Liver (tissue), 9 donors: ENCODE results near the gene GPR52. TPM values are rescaled to one million over a fixed set of nuclear protein-coding genes. Genes with fewer than 3 reads are reported as not detected.

Experiments used
- DNase-seq: peaks from one replicate; pipeline ENCODE4 v3.0.0-alpha.2; 2017; ENCODE audit warnings: low spot score
- H3K27ac ChIP-seq, 2 donors: one replicate each; pipeline ENCODE4 v1.7.0; 2013; ENCODE audit warnings: inconsistent platforms in 2 of 2, low read length in 2 of 2, control low read depth in 1 of 2, low read depth in 1 of 2, mild to moderate bottlenecking in 1 of 2
- H3K27me3 ChIP-seq, 4 donors: one replicate each; pipeline versions ENCODE4 v1.6.1 to v1.7.0; 2013; ENCODE audit warnings: low read length in 3 of 4, inconsistent platforms in 1 of 4, mild to moderate bottlenecking in 1 of 4, moderate library complexity in 1 of 4; ENCODE audit not compliant: control insufficient read depth in 4 of 4, insufficient read depth in 4 of 4
- H3K36me3 ChIP-seq, 4 donors: one replicate each; pipeline versions ENCODE4 v1.6.1 to v1.7.0; 2013; ENCODE audit warnings: low read length in 3 of 4, mild to moderate bottlenecking in 3 of 4, low read depth in 1 of 4, moderate library complexity in 1 of 4; ENCODE audit not compliant: control insufficient read depth in 4 of 4, insufficient read depth in 3 of 4
- H3K4me1 ChIP-seq, 4 donors: one replicate each; pipeline versions ENCODE4 v1.6.1 to v1.7.0; 2013; ENCODE audit warnings: low read length in 3 of 4, mild to moderate bottlenecking in 3 of 4, moderate library complexity in 1 of 4; ENCODE audit not compliant: control insufficient read depth in 4 of 4, insufficient read depth in 4 of 4
- H3K4me3 ChIP-seq, 3 donors: one replicate each; pipeline versions ENCODE4 v1.6.1 to v1.7.0; 2013; ENCODE audit warnings: low read length in 3 of 3, control low read depth in 1 of 3, low read depth in 1 of 3, mild to moderate bottlenecking in 1 of 3
- H3K9ac ChIP-seq, 2 donors: one replicate each; pipeline ENCODE4 v1.7.0; 2013; ENCODE audit warnings: low read length in 2 of 2, mild to moderate bottlenecking in 2 of 2, moderate library complexity in 2 of 2, control low read depth in 1 of 2, low read depth in 1 of 2
- H3K9me3 ChIP-seq, 4 donors: one replicate each; pipeline versions ENCODE4 v1.6.1 to v1.7.0; 2013; ENCODE audit warnings: low read length in 3 of 4; ENCODE audit not compliant: control insufficient read depth in 4 of 4
- EGR1 ChIP-seq, 2 donors: IDR thresholded peaks; 2 replicates each; pipeline ENCODE4 v1.6.1; 2016 to 2018; ENCODE audit warnings: antibody characterized with exemption in 2 of 2, low read depth in 2 of 2
- FOXA1 ChIP-seq: IDR thresholded peaks from 2 replicates; pipeline ENCODE4 v1.6.1; 2016; ENCODE audit warnings: antibody characterized with exemption
- FOXA2 ChIP-seq: IDR thresholded peaks from 2 replicates; pipeline ENCODE4 v1.6.1; 2016; ENCODE audit warnings: antibody characterized with exemption
- HNF4G ChIP-seq: IDR thresholded peaks from 2 replicates; pipeline ENCODE4 v1.6.1; 2016; ENCODE audit warnings: antibody characterized with exemption
- JUND ChIP-seq, 2 donors: IDR thresholded peaks; 2 replicates each; pipeline ENCODE4 v1.6.1; 2016; ENCODE audit warnings: antibody characterized with exemption in 2 of 2
- NR2F2 ChIP-seq: IDR thresholded peaks from 2 replicates; pipeline ENCODE4 v1.6.1; 2016; ENCODE audit warnings: antibody characterized with exemption
- RAD21 ChIP-seq, 2 donors: IDR thresholded peaks; 2 replicates each; pipeline ENCODE4 v1.6.1; 2016; ENCODE audit warnings: antibody characterized with exemption in 2 of 2, mild to moderate bottlenecking in 2 of 2
- RXRA ChIP-seq, 2 donors: IDR thresholded peaks; 2 replicates each; pipeline ENCODE4 v1.6.1; 2017 to 2018; ENCODE audit warnings: antibody characterized with exemption in 2 of 2, mild to moderate bottlenecking in 1 of 2
- SP1 ChIP-seq: IDR thresholded peaks from 2 replicates; pipeline ENCODE4 v1.6.1; 2018; ENCODE audit warnings: antibody characterized with exemption, mild to moderate bottlenecking
- TAF1 ChIP-seq: conservative IDR thresholded peaks from 2 replicates; pipeline ENCODE4 v1.6.1; 2016; ENCODE audit warnings: antibody characterized with exemption, mild to moderate bottlenecking
- YY1 ChIP-seq: IDR thresholded peaks from 2 replicates; pipeline ENCODE4 v1.6.1; 2016; ENCODE audit warnings: antibody characterized with exemption, mild to moderate bottlenecking
- WGBS: extraction: QIAGEN DNeasy Blood & Tissue Kit; methylation state at CpG from one replicate; pipeline ENCODE4 v1.1.7; 2013; 5-methylcytosine and 5-hydroxymethylcytosine counted together
- polyA plus RNA-seq, 2 donors: library from polyadenylated mRNA; stranded (reverse) in 1 of 2; unstranded in 1 of 2; fragments of 200-250 nt in 1 of 2; fragments of >200 nt in 1 of 2; fragmentation: Nextera tagmentation in 1 of 2; extraction: Ambion mirVana in 1 of 2; gene quantifications; one replicate each; pipeline versions ENCODE4 v1.2.1 to v1.2.3, GENCODE V29; 2013 to 2015
- total RNA-seq, 2 donors: library from RNA; depleted of rRNA; stranded (reverse); fragments of >200 nt; gene quantifications; one replicate each; pipeline ENCODE4 v1.2.3, GENCODE V29; 2014
- TF ChIP-seq, protein P1 (sequence below): IDR thresholded peaks from 2 replicates; pipeline ENCODE4 v1.6.1; 2016; ENCODE audit warnings: antibody characterized with exemption
- TF ChIP-seq, protein P2 (sequence below): IDR thresholded peaks from 2 replicates; pipeline ENCODE4 v1.6.1; 2016; ENCODE audit warnings: antibody characterized with exemption, mild to moderate bottlenecking
- TF ChIP-seq, protein P3 (sequence below): IDR thresholded peaks from 2 replicates; pipeline ENCODE4 v1.6.1; 2016; ENCODE audit warnings: antibody characterized with exemption
- TF ChIP-seq, protein P4 (sequence below): fragments of 150-350 bp; IDR thresholded peaks from 2 replicates; pipeline ENCODE4 v1.5.1; 2017; ENCODE audit warnings: improper control_type of control experiment, low read depth, low read length; ENCODE audit not compliant: missing input control
- TF ChIP-seq, protein P5 (sequence below): IDR thresholded peaks from 2 replicates; pipeline ENCODE4 v1.6.1; 2016; ENCODE audit warnings: antibody characterized with exemption
- donor health status: healthy.
- donor health status: healthy.
- donor health status: healthy.
- donor health status: healthy.
- donor health status: healthy.

The GPR52 gene
- total and polyA plus RNA-seq, 4 donors, result 1.3 to 4.8 TPM; not detected in 2

DNA sequence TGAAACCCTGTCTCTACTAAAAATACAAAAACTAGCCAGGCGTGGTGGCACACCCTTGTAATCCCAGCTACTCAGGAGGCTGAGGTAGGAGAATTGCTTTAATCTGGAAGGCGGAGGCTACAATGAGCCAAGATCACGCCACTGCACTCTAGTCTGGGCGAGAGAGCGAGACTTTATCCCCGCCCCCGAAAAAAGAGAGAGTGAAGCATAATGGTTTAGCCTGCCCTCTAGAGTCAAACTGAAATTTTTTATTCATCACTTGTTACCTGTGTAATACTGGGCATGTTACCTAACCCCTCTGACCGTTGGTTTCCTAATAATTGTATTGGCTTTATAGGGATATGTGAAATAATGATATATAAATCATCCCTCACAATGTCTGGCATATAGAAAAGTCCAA is 18.8 kb downstream of the GPR52 start:
- no peaks in the 10 kb centered on the region for H3K9me3 ChIP-seq
- H3K4me1 ChIP-seq, result no peaks in the 10 kb centered on the region
- no peaks in the 10 kb centered on the region for H3K27me3 ChIP-seq
- H3K9ac ChIP-seq, result no peak overlapping the region
- WGBS, result 97% methylated on average over 8 of the region's 8 CpGs
- H3K4me3 ChIP-seq, result no peak overlapping the region
- no peak for DNase-seq
- H3K27ac ChIP-seq, result no peak overlapping the region
- TF ChIP-seq EGR1 (IDR thresholded peaks at IDR 0.05; ENCODE audit: low read depth in 2 of 2) (no peak), FOXA2 (no peak)
- TF ChIP-seq, protein P1, sequence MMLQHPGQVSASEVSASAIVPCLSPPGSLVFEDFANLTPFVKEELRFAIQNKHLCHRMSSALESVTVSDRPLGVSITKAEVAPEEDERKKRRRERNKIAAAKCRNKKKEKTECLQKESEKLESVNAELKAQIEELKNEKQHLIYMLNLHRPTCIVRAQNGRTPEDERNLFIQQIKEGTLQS, result no peak
- no peaks in the 10 kb centered on the region for H3K36me3 ChIP-seq

DNA sequence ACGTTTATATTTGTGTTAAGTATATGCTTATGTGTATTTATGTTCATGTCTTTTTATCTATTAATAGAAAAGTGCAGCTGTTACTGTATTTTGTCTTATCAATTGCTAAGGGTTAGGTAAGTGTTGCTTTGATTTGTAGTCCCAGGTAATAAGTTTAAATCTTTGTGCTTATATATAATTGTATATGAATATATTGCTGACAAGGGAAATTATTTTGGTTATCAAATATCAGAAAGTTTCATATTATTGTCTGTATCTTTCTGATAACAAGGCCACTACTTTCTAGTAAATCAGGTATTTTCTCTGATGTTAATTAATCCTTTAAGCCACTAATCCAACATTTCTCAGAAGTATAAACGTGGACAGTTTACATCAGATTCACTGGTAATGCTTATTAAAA is 21.3 kb downstream of the GPR52 start:
- H3K4me3 ChIP-seq, result no peak overlapping the region
- H3K4me1 ChIP-seq, result no peaks in the 10 kb centered on the region
- H3K27ac ChIP-seq, result no peak overlapping the region
- DNase-seq, result no peak
- 73% methylated on average over 2 of the region's 2 CpGs for WGBS
- TF ChIP-seq JUND (IDR thresholded peaks at IDR 0.05), result no peak
- TF ChIP-seq, protein P2, sequence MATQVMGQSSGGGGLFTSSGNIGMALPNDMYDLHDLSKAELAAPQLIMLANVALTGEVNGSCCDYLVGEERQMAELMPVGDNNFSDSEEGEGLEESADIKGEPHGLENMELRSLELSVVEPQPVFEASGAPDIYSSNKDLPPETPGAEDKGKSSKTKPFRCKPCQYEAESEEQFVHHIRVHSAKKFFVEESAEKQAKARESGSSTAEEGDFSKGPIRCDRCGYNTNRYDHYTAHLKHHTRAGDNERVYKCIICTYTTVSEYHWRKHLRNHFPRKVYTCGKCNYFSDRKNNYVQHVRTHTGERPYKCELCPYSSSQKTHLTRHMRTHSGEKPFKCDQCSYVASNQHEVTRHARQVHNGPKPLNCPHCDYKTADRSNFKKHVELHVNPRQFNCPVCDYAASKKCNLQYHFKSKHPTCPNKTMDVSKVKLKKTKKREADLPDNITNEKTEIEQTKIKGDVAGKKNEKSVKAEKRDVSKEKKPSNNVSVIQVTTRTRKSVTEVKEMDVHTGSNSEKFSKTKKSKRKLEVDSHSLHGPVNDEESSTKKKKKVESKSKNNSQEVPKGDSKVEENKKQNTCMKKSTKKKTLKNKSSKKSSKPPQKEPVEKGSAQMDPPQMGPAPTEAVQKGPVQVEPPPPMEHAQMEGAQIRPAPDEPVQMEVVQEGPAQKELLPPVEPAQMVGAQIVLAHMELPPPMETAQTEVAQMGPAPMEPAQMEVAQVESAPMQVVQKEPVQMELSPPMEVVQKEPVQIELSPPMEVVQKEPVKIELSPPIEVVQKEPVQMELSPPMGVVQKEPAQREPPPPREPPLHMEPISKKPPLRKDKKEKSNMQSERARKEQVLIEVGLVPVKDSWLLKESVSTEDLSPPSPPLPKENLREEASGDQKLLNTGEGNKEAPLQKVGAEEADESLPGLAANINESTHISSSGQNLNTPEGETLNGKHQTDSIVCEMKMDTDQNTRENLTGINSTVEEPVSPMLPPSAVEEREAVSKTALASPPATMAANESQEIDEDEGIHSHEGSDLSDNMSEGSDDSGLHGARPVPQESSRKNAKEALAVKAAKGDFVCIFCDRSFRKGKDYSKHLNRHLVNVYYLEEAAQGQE, result no peak
- TF ChIP-seq, protein P1, result no peak
- TF ChIP-seq, protein P3, sequence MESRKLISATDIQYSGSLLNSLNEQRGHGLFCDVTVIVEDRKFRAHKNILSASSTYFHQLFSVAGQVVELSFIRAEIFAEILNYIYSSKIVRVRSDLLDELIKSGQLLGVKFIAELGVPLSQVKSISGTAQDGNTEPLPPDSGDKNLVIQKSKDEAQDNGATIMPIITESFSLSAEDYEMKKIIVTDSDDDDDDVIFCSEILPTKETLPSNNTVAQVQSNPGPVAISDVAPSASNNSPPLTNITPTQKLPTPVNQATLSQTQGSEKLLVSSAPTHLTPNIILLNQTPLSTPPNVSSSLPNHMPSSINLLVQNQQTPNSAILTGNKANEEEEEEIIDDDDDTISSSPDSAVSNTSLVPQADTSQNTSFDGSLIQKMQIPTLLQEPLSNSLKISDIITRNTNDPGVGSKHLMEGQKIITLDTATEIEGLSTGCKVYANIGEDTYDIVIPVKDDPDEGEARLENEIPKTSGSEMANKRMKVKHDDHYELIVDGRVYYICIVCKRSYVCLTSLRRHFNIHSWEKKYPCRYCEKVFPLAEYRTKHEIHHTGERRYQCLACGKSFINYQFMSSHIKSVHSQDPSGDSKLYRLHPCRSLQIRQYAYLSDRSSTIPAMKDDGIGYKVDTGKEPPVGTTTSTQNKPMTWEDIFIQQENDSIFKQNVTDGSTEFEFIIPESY, result no peak
- TF ChIP-seq NR2F2, result no peak
- TF ChIP-seq YY1, result no peak
- TF ChIP-seq, protein P4, sequence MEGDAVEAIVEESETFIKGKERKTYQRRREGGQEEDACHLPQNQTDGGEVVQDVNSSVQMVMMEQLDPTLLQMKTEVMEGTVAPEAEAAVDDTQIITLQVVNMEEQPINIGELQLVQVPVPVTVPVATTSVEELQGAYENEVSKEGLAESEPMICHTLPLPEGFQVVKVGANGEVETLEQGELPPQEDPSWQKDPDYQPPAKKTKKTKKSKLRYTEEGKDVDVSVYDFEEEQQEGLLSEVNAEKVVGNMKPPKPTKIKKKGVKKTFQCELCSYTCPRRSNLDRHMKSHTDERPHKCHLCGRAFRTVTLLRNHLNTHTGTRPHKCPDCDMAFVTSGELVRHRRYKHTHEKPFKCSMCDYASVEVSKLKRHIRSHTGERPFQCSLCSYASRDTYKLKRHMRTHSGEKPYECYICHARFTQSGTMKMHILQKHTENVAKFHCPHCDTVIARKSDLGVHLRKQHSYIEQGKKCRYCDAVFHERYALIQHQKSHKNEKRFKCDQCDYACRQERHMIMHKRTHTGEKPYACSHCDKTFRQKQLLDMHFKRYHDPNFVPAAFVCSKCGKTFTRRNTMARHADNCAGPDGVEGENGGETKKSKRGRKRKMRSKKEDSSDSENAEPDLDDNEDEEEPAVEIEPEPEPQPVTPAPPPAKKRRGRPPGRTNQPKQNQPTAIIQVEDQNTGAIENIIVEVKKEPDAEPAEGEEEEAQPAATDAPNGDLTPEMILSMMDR, result no peak
- no peak for TF ChIP-seq TAF1
- TF ChIP-seq, protein P5, sequence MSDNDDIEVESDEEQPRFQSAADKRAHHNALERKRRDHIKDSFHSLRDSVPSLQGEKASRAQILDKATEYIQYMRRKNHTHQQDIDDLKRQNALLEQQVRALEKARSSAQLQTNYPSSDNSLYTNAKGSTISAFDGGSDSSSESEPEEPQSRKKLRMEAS, result no peak
- TF ChIP-seq RAD21 (IDR thresholded peaks at IDR 0.05), result no peak
- no peak for TF ChIP-seq RXRA (IDR thresholded peaks at IDR 0.05)
- TF ChIP-seq FOXA2, result no peak
- no peak for TF ChIP-seq HNF4G
- no peak for TF ChIP-seq EGR1 (IDR thresholded peaks at IDR 0.05; ENCODE audit: low read depth in 2 of 2)
- no peak for TF ChIP-seq SP1
- TF ChIP-seq FOXA1, result no peak
- no peaks in the 10 kb centered on the region for H3K36me3 ChIP-seq
- H3K9me3 ChIP-seq, result no peaks in the 10 kb centered on the region
- no peak overlapping the region for H3K9ac ChIP-seq
- H3K27me3 ChIP-seq, result no peaks in the 10 kb centered on the region
